Measurements from ENCODE around the gene AMIGO2.

GRCh38 chr12:47033081-47033480 is 46.7 kb downstream of the AMIGO2 start:
- TF ChIP-seq, protein P1, sequence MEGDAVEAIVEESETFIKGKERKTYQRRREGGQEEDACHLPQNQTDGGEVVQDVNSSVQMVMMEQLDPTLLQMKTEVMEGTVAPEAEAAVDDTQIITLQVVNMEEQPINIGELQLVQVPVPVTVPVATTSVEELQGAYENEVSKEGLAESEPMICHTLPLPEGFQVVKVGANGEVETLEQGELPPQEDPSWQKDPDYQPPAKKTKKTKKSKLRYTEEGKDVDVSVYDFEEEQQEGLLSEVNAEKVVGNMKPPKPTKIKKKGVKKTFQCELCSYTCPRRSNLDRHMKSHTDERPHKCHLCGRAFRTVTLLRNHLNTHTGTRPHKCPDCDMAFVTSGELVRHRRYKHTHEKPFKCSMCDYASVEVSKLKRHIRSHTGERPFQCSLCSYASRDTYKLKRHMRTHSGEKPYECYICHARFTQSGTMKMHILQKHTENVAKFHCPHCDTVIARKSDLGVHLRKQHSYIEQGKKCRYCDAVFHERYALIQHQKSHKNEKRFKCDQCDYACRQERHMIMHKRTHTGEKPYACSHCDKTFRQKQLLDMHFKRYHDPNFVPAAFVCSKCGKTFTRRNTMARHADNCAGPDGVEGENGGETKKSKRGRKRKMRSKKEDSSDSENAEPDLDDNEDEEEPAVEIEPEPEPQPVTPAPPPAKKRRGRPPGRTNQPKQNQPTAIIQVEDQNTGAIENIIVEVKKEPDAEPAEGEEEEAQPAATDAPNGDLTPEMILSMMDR (IDR thresholded peaks at IDR 0.05), result no peak
- TF ChIP-seq POLR2A (IDR thresholded peaks at IDR 0.05), result no peak
